GM10266 (cell line): ENCODE measurements around the gene UBD.

Experiments used
- DNase-seq: peaks from one replicate; pipeline ENCODE4 v3.0.0; 2012; ENCODE audit errors: extremely low spot score
- CTCF ChIP-seq: IDR thresholded peaks from 2 replicates; pipeline ENCODE4 v1.5.1; 2012; ENCODE audit warnings: mild to moderate bottlenecking, low read depth; ENCODE audit not compliant: control insufficient read depth, insufficient read depth; ENCODE audit errors: missing control alignments

UBD gene

DNA sequence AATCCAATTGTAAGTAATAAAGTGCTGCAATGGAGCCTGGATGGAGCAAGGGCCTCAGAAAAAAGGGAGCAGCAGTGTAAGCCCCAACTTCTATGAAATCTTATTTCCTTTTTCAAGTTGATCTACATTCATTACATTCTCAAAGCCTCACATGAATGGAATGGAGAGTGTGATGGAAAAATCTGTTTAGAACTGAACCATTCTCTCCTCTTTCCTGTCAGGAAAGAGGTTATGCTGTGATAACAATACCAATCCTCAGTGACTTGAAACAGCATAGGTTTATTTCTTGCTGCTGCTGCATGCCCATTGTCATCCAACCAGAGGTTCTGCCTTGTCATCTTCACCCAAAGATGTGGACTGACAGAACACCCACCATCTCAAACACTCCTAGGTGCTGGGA, 16.5 kb upstream of the UBD start:
- no peak for TF ChIP-seq CTCF
- DNase-seq: no peak

DNA sequence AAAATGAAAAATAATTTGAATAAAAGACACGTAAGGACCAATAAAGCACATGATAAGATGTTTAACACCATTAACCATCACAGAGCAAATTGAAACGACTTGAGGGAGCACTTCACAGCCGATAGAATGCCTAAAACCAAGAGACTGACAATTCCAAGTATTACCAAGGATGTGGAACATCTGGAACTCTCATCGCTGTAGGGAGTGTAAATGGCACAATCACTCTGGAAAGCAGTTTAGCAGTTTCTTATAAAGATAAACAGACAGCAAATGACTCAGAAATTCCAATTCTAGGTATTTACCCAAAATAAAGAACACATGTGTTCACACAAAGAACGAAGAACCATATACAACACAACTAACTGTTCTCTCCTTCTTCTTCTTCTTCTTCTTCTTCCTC, 8.5 kb upstream of the UBD start:
- TF ChIP-seq CTCF: no peak
- no peak for DNase-seq

DNA sequence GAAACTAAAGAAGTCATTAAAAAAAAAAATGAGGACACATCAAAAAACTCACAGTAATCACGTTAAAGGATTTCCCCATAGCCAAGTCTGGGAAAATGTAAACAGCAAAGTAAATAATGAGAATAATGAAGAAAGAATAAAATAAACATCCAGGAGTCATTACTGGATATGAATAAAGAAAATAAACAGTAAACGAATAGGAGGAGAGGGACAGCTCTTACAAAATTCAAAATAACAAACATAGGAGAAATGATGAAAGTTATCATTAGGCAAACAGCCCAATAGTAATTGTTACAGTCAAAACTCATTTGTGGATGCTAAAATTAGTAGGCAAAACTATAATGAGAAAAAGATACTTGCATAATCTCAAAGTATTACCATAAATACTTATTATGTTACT, 8.0 kb upstream of the UBD start:
- no peak for TF ChIP-seq CTCF
- no peak for DNase-seq

GRCh38 chr6:29566856-29567255, 7.3 kb upstream of the UBD start:
- no peak for TF ChIP-seq CTCF
- no peak for DNase-seq

GRCh38 chr6:29564875-29565274, 5.3 kb upstream of the UBD start:
- no peak for TF ChIP-seq CTCF
- DNase-seq: peak; percentile 50

- DNase-seq: no peak
- no peak for TF ChIP-seq CTCF
These were observed 4.0 kb upstream of the UBD start for GRCh38 chr6:29563435-29563965.

DNA sequence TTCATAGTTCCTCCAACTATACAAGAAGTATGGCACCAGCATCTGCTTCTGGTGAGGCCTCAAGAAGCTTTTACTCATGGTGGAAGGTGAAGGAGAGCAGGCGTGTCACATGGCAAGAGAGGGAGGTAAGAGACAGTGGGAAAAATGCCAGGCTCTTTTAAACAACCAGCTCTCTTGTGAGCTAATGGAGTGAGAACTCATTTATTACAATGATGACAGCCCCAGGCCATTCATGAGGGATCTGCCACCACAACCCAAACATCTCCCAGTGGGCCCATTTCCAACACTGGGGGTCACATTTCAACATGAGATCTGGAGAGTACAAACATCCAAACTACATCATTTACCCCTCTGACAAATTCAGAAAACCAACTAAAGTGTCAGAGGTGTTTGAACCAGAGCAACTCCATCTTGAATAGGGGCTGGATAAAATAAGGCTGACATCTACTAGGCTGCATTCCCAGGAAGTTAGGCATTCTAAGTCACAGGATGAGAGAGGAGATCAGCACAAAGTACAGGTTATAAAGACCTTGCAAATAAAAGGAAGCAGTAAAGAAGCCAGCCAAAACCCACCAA, 2.2 kb upstream of the UBD start:
- no peak for TF ChIP-seq CTCF
- DNase-seq: no peak
